ENCODE results near the gene UBR2.

GRCh38 chr6:42572523-42572922 is 8.7 kb downstream of the UBR2 start:
- TF ChIP-seq POLR2A (IDR thresholded peaks at IDR 0.05; ENCODE audit: low read depth, low read length) (no peak), POLR2AphosphoS5 (IDR thresholded peaks at IDR 0.05; ENCODE audit: insufficient read depth, low read depth, low read length) (no peak), CTCF (IDR thresholded peaks at IDR 0.05; ENCODE audit: extremely low read depth in 1 of 2, insufficient read depth in 1 of 2, low read depth in 1 of 2, low read length in 2 of 2) (no peak), MYC (IDR thresholded peaks at IDR 0.05; ENCODE audit: low read depth, low read length) (no peak)

Measured in endothelial cell of umbilical vein (primary cell).